ENCODE data around the gene STK32B. TPM values are rescaled to one million over a fixed set of nuclear protein-coding genes. Genes with fewer than 3 reads are reported as not detected.

STK32B gene
- total and polyA plus RNA-seq, 2 of the 8 experiments (the other 6 are each of a cell fraction or from before 2014, with no cell fraction given): 2.3 to 2.5 TPM

- no peak for FAIRE-seq
- no peaks in the 10 kb centered on the region for H3K27me3 ChIP-seq (replicated peaks in 1 of 4; ENCODE audit: control insufficient read depth in 3 of 4, extremely low read depth in 1 of 4, insufficient read depth in 3 of 4, low read length in 3 of 4)
- no peaks in the 10 kb centered on the region for H4K20me1 ChIP-seq (replicated peaks in 1 of 2; ENCODE audit: control insufficient read depth in 1 of 2, insufficient read depth in 2 of 2, low read length in 2 of 2)
- no peak overlapping the region for H3K9ac ChIP-seq (replicated peaks in 1 of 4; ENCODE audit: extremely low read depth in 1 of 4, low read depth in 3 of 4, low read length in 3 of 4)
- CTCF ChIA-PET (ENCODE audit: partially characterized antibody): interaction anchor here (1.0 to 4.5 kb wide), 3 partner anchors 10 to 93 kb away, joined by 3 to 27 read pairs (median 7); no protein-coding TSS in a partner anchor
- no peak overlapping the region for H3K23ac ChIP-seq (ENCODE audit: insufficient read length)
- TF ChIP-seq, protein P1, sequence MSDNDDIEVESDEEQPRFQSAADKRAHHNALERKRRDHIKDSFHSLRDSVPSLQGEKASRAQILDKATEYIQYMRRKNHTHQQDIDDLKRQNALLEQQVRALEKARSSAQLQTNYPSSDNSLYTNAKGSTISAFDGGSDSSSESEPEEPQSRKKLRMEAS (IDR thresholded peaks at IDR 0.05): no peak
- TF ChIP-seq HDAC6 (IDR thresholded peaks at IDR 0.05; ENCODE audit: low read depth, low read length): no peak
- TF ChIP-seq, protein P2, sequence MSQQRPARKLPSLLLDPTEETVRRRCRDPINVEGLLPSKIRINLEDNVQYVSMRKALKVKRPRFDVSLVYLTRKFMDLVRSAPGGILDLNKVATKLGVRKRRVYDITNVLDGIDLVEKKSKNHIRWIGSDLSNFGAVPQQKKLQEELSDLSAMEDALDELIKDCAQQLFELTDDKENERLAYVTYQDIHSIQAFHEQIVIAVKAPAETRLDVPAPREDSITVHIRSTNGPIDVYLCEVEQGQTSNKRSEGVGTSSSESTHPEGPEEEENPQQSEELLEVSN (IDR thresholded peaks at IDR 0.05): no peak
- TF ChIP-seq SUZ12 (IDR thresholded peaks at IDR 0.05; ENCODE audit: low read length): no peak
- no peak for TF ChIP-seq TAF7 (optimal IDR thresholded peaks at IDR 0.05; ENCODE audit: borderline replicate concordance, low read depth, low read length)
- TF ChIP-seq NANOG (IDR thresholded peaks at IDR 0.05; ENCODE audit: insufficient read depth, low read depth, low read length, poor library complexity, severe bottlenecking): no peak
- TF ChIP-seq KDM1A (IDR thresholded peaks at IDR 0.05; ENCODE audit: borderline replicate concordance, low read length): no peak
- no peak overlapping the region for H2AFZ ChIP-seq (ENCODE audit: low read length)
- H2BK5ac ChIP-seq (ENCODE audit: low read depth, low read length): no peak overlapping the region
- no peak overlapping the region for H3K4me3 ChIP-seq (ENCODE audit: extremely low read depth in 1 of 4, insufficient read depth in 2 of 4, low read depth in 3 of 4, low read length in 4 of 4)
- POLR2A ChIA-PET (ENCODE audit: partially characterized antibody): interaction anchor here (1.3 kb wide), 1 partner anchor 25 kb away, joined by 3 read pairs; no protein-coding TSS in a partner anchor
- no peak overlapping the region for H3K56ac ChIP-seq (replicated peaks; ENCODE audit: insufficient read length, low read depth, low read length)
- H3K4me2 ChIP-seq (ENCODE audit: insufficient read depth in 1 of 2, low read depth in 2 of 2, low read length in 2 of 2): no peak overlapping the region
- no peaks in the 10 kb centered on the region for H3K9me3 ChIP-seq (ENCODE audit: insufficient read depth in 2 of 2, low read depth in 1 of 2, low read length in 1 of 2)
- H3K4ac ChIP-seq (replicated peaks; ENCODE audit: insufficient read length, low read depth, low read length): no peak overlapping the region
- H3K23me2 ChIP-seq (ENCODE audit: low read depth, low read length): no peaks in the 10 kb centered on the region
- no peak overlapping the region for H3K18ac ChIP-seq (ENCODE audit: extremely low read depth, low read length)
- no peak overlapping the region for H3K14ac ChIP-seq (ENCODE audit: insufficient read length)
- WGBS, 2 experiments (ENCODE audit: extremely low coverage in 1 of 2, insufficient coverage in 1 of 2, insufficient read length in 1 of 2, insufficient replicate concordance in 2 of 2, low coverage in 1 of 2, low lambda C conversion rate in 2 of 2, missing lambda C conversion rate in 1 of 2): 90% methylated on average over 5 of the region's 5 CpGs; no CpG with 5 or more reads in 1 of the 2 experiments
- no peak overlapping the region for H4K5ac ChIP-seq (ENCODE audit: insufficient read length, low read depth, low read length)
- no peaks in the 10 kb centered on the region for H3K4me1 ChIP-seq (replicated peaks in 1 of 4; ENCODE audit: control insufficient read depth in 3 of 4, insufficient read depth in 4 of 4, low read length in 3 of 4)
- H2BK12ac ChIP-seq (ENCODE audit: low read depth, low read length): no peak overlapping the region
- H3K27ac ChIP-seq (ENCODE audit: low read depth, low read length): no peak overlapping the region
- H2AK5ac ChIP-seq (ENCODE audit: low read depth, low read length): no peak overlapping the region
- no peak overlapping the region for H2BK20ac ChIP-seq (ENCODE audit: low read length)
- H3K79me1 ChIP-seq (ENCODE audit: low read depth, low read length): no peaks in the 10 kb centered on the region
- no peaks in the 10 kb centered on the region for H3K79me2 ChIP-seq (ENCODE audit: control insufficient read depth in 1 of 2, insufficient read depth in 2 of 2, low read length in 2 of 2)
- no peak for DNase-seq (ENCODE audit: low read depth in 1 of 2, low spot score in 2 of 2)
- no peak overlapping the region for H2BK120ac ChIP-seq (replicated peaks; ENCODE audit: low read depth, low read length)
- H2BK15ac ChIP-seq (ENCODE audit: low read length): no peak overlapping the region
- H4K91ac ChIP-seq (replicated peaks; ENCODE audit: insufficient read length, low read length): no peak overlapping the region
- H3K36me3 ChIP-seq (ENCODE audit: control insufficient read depth in 2 of 4, insufficient read depth in 4 of 4, low read length in 3 of 4): no peaks in the 10 kb centered on the region
- H4K8ac ChIP-seq (ENCODE audit: extremely low read depth, insufficient read depth, low read length): no peak overlapping the region
Measured at GRCh38 chr4:5469861-5470260, 418.6 kb downstream of the STK32B start.

Data from H1 (cell line).